Renal cortex interstitium (tissue), 11 donors: ENCODE measurements around the gene WNT7A. TPM values are rescaled to one million over a fixed set of nuclear protein-coding genes. Genes with fewer than 3 reads are reported as not detected.

Experiments
- DNase-seq, 11 donors: peaks; one replicate each; pipeline ENCODE4 v3.0.0-alpha.2; 2013; ENCODE audit warnings: low read depth in 9 of 11, low spot score in 4 of 11; ENCODE audit errors: extremely low read depth in 1 of 11
- polyA plus RNA-seq, 3 donors: library from polyadenylated mRNA; unstranded; fragments of 120-200 nt; gene quantifications; one replicate each; pipeline ENCODE4 v1.2.1, GENCODE V29; 2013; ENCODE audit not compliant: insufficient read length in 3 of 3

The WNT7A gene
- polyA plus RNA-seq, 3 donors: 0.06 to 0.07 TPM; not detected in 1

DNA sequence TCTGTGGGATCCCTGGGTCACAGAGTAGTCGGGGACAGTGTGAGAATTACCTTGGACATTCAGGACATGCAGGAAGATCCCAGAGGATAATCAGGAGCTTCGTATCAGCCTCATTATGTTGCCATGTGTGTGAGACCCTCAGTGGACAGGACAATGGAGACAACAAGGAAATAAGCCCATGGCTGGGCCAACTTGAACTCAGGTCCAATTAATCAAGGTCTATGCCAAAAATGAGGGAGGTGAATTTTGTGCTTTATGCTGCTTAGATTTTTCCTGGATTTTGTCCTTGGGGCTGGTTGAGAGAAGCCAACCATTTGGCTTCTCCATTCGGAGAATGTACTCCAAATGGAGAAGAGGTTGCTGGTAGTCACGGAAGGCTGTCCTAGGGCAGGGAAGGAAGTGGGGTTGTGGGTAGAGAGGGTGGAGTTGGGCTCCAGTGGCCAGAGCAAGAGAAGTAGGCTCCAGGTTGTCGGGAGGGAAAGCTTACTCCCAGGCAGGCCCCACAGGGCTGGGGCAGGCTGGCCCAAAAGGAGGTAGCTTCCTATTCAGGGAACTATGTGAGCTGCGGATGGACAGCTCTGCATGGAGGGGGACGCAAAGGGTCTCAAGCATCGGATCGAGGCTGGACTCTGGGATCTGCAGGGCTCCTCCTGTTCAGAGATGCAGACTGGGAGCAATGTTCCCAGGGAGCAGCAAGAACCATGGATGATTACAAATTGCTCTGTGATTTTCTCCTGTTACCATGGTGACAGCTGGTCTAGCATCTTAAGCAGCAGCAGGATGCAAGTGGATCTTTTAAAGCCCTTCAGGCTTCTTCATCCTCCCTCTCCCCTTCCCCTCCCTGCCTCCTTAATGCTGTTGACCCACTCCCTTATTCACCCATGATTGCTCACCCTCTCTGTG is 91.1 kb downstream of the WNT7A start:
- DNase-seq: no peak

GRCh38 chr3:13787533-13788132 is 92.2 kb downstream of the WNT7A start:
- DNase-seq: no peak

- DNase-seq: no peak
Observed at GRCh38 chr3:13786811-13787210, 93.1 kb downstream of the WNT7A start.

- no peak for DNase-seq
Observed at GRCh38 chr3:13785853-13786436, 93.9 kb downstream of the WNT7A start.

GRCh38 chr3:13785351-13785750 is 94.5 kb downstream of the WNT7A start:
- no peak for DNase-seq

- no peak for DNase-seq
Observed at GRCh38 chr3:13783476-13783875, 96.4 kb downstream of the WNT7A start.

- no peak for DNase-seq
Observed at GRCh38 chr3:13782501-13782900, 97.4 kb downstream of the WNT7A start.

DNA sequence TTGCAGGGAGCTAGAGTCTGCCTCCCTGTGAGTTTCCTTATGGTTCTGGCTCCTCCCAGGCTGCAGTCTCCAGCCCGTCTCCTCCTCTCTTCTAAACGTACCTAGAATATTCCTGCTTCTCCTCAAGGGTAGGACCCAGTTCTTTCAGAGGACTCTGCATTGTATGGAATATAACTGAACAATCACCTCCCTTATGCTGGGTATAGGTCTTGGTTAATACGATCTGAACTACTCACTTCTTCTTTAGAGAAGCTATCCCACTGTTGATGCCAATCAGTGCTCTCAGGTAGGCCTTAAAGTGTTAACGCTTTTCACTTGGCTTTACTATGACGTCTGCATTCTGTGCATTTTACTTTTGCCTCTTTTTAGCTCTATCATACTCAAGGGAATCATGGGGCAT is 98.5 kb downstream of the WNT7A start:
- DNase-seq: no peak

- no peak for DNase-seq
Observed at GRCh38 chr3:13780432-13781176, 99.3 kb downstream of the WNT7A start.

DNA sequence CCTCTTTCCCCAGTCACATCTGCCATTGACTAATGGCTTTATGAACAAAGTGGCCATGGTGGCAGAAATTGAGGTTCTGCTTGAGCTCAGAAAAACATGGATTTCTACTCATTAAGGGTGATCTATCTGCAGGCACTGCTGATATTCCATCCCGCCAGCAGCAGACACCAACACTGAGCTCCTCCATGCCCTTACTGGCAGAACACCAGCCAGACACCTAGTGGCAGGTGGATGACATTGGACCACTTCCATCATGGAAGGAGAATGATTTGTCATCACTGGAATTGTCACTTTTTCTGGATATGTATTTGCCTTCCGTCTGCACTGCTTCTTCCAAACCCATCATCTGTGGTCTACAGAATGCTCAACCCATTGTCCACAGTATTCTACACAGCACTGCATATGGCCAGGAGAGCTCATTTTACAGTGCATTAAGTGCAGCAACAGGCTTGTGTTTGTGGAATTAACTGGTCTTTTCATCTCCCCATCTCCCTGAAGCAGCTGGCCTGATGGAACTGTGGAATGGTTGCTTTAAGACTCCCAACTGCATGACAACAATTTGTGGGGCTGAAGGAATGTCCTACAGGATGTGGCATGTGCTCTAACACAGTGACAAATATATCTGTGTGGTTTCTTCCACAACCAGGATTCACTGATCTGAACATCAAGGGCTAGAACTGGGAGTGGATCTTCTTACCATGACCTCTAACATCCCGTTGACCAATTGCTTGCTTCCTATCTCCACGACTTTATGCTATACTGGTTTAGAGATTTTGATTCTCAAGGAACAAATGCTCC is 103.4 kb downstream of the WNT7A start:
- no peak for DNase-seq

- no peak for DNase-seq
Observed at GRCh38 chr3:13772885-13773745, 106.8 kb downstream of the WNT7A start.

GRCh38 chr3:13772321-13772745 is 107.5 kb downstream of the WNT7A start:
- no peak for DNase-seq

DNA sequence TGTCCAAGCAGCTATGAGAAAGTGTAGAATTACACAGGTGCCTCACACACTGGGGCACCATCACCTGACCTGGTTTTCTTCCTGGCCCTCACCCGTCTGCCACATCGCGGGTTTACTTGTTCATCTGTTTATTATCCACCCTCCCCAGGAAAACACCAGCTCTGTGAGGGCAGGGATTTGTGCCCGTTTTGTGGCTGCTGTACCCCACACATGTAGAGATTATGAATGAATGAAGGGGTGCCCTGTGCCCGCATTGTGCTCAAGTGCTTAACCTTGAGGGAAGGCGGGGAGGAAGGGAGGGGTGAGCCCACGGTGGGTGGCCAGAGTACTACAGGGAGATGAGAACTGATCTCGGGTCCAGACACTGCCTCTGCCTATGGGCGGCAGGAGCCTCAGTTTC is 108.4 kb downstream of the WNT7A start:
- no peak for DNase-seq

GRCh38 chr3:13770170-13771169 is 109.4 kb downstream of the WNT7A start:
- no peak for DNase-seq

- DNase-seq: no peak
Observed at GRCh38 chr3:13769422-13769821, 110.4 kb downstream of the WNT7A start.

GRCh38 chr3:13768453-13768852 is 111.4 kb downstream of the WNT7A start:
- no peak for DNase-seq

DNA sequence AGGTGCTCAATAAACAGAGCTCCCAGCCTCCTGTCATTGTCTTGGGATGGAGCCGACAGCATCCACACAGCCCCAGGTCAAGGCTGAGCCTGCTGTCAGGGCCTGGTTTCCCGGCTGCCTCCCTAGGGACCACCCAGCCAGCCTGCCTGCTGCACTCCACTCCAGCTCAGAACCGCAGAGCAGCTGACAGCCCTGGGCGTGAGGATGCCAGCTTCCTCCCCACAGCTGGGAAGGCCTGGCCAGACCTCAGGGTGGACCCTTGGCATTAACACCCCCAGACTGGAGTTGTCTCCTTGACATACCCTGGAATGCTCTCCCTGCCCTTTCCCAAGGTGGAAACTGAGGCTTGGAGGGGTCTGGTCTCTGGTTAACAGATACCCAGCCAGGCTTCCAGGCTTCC is 112.0 kb downstream of the WNT7A start:
- DNase-seq: no peak
